HepG2 (cell line): ENCODE data around the gene RUNDC1. TPM values are rescaled to one million over a fixed set of nuclear protein-coding genes. Genes with fewer than 3 reads are reported as not detected.

Source experiments
- AKAP8 ChIP-seq: sonication (generic); formaldehyde crosslinking; IDR thresholded peaks from 2 replicates; pipeline ENCODE4 v1.5.1; 2020; ENCODE audit warnings: mild to moderate bottlenecking, missing genetic modification reagents
- GZF1 ChIP-seq: sonication (generic); formaldehyde crosslinking; IDR thresholded peaks from 2 replicates; pipeline ENCODE4 v1.5.1; 2020; ENCODE audit warnings: mild to moderate bottlenecking, missing genetic modification reagents
- HES4 ChIP-seq: sonication (generic); formaldehyde crosslinking; IDR thresholded peaks from 2 replicates; pipeline ENCODE4 v1.9.0; 2021; ENCODE audit warnings: mild to moderate bottlenecking, missing genetic modification reagents, borderline replicate concordance
- HMG20B ChIP-seq: conservative IDR thresholded peaks from 2 replicates; pipeline ENCODE4 v1.6.1; 2016; ENCODE audit warnings: missing genetic modification reagents, missing compliant biosample characterization
- MIXL1 ChIP-seq: IDR thresholded peaks from 2 replicates; pipeline ENCODE4 v1.6.1; 2016
- MTF2 ChIP-seq: sonication (generic); formaldehyde crosslinking; IDR thresholded peaks from 2 replicates; pipeline ENCODE4 v1.5.0; 2020; ENCODE audit warnings: missing genetic modification reagents, borderline replicate concordance
- NBN ChIP-seq: fragments of 450-650 bp; conservative IDR thresholded peaks from 2 replicates; pipeline ENCODE4 v1.6.1; 2017
- NR2C2 ChIP-seq: sonication (generic); formaldehyde crosslinking; IDR thresholded peaks from 2 replicates; pipeline ENCODE4 v1.4.0; 2020; ENCODE audit warnings: missing genetic modification reagents, mild to moderate bottlenecking, moderate library complexity, borderline replicate concordance
- PHF8 ChIP-seq: sonication (generic); formaldehyde crosslinking; IDR thresholded peaks from 2 replicates; pipeline ENCODE4 v1.5.0; 2020; ENCODE audit warnings: missing genetic modification reagents
- SMAD1 ChIP-seq: sonication (generic); formaldehyde crosslinking; IDR thresholded peaks from 2 replicates; pipeline ENCODE4 v1.4.0; 2020; ENCODE audit warnings: missing genetic modification reagents, low read depth, mild to moderate bottlenecking, borderline replicate concordance
- TBP ChIP-seq: sonication (generic); formaldehyde crosslinking; IDR thresholded peaks from 2 replicates; pipeline ENCODE4 v1.5.0; 2020; ENCODE audit warnings: missing genetic modification reagents
- ZNF343 ChIP-seq: sonication (generic); formaldehyde crosslinking; IDR thresholded peaks from 2 replicates; pipeline ENCODE4 v1.4.0; 2020; ENCODE audit warnings: mild to moderate bottlenecking, missing genetic modification reagents
- ZNF510 ChIP-seq: sonication (generic); formaldehyde crosslinking; IDR thresholded peaks from 2 replicates; pipeline ENCODE4 v1.4.0; 2020; ENCODE audit warnings: low read depth, mild to moderate bottlenecking, missing genetic modification reagents
- ZNF572 ChIP-seq: sonication (generic); formaldehyde crosslinking; IDR thresholded peaks from 2 replicates; pipeline ENCODE4 v1.5.1; 2020; ENCODE audit warnings: mild to moderate bottlenecking, missing genetic modification reagents
- ZNF674 ChIP-seq: sonication (generic); formaldehyde crosslinking; IDR thresholded peaks from 2 replicates; pipeline ENCODE4 v1.5.0; 2020; ENCODE audit warnings: low read depth, mild to moderate bottlenecking, missing genetic modification reagents
- polyA plus RNA-seq, 8 experiments: library from polyadenylated mRNA; depleted of rRNA in 3 of 8; stranded (reverse) in 7 of 8; unstranded in 1 of 8; fragments of >200 nt; fragmentation: Illumina TruSeq in 4 of 8; extraction: Trizol in 4 of 8; gene quantifications; 2 replicates each; pipeline versions ENCODE4 v1.2.1 to v1.2.3, GENCODE V29; 2011 to 2016; ENCODE audit warnings: low read depth in 4 of 8, missing spikeins in 1 of 8, mixed read lengths in 1 of 8; ENCODE audit not compliant: insufficient read depth in 1 of 8
- total RNA-seq, 5 experiments: library from RNA; depleted of rRNA; stranded (reverse); fragments of >200 nt; fragmentation: Illumina TruSeq; extraction: Trizol; gene quantifications; 2 replicates each; pipeline ENCODE4 v1.2.3, GENCODE V29; 2016; ENCODE audit warnings: low read depth in 1 of 5
- TF ChIP-seq, protein P1 (sequence below): sonication (generic); formaldehyde crosslinking; IDR thresholded peaks from 2 replicates; pipeline ENCODE4 v1.4.0; 2020; ENCODE audit warnings: mild to moderate bottlenecking, low read depth, missing genetic modification reagents
- TF ChIP-seq, protein P2 (sequence below): sonication (generic); formaldehyde crosslinking; IDR thresholded peaks from 2 replicates; pipeline ENCODE4 v1.5.0; 2020; ENCODE audit warnings: mild to moderate bottlenecking, missing genetic modification reagents, borderline replicate concordance
- TF ChIP-seq, protein P3 (sequence below): sonication (generic); formaldehyde crosslinking; IDR thresholded peaks from 2 replicates; pipeline ENCODE4 v1.4.0; 2020; ENCODE audit warnings: mild to moderate bottlenecking, missing genetic modification reagents
- TF ChIP-seq, protein P4 (sequence below): sonication (generic); formaldehyde crosslinking; IDR thresholded peaks from 2 replicates; pipeline ENCODE4 v1.5.0; 2020; ENCODE audit warnings: mild to moderate bottlenecking, missing genetic modification reagents, moderate library complexity

RUNDC1 gene
- total and polyA plus RNA-seq, 2 of the 13 experiments (the other 11 are each of a cell fraction or from before 2014, with no cell fraction given): 10.3 to 11.4 TPM

DNA sequence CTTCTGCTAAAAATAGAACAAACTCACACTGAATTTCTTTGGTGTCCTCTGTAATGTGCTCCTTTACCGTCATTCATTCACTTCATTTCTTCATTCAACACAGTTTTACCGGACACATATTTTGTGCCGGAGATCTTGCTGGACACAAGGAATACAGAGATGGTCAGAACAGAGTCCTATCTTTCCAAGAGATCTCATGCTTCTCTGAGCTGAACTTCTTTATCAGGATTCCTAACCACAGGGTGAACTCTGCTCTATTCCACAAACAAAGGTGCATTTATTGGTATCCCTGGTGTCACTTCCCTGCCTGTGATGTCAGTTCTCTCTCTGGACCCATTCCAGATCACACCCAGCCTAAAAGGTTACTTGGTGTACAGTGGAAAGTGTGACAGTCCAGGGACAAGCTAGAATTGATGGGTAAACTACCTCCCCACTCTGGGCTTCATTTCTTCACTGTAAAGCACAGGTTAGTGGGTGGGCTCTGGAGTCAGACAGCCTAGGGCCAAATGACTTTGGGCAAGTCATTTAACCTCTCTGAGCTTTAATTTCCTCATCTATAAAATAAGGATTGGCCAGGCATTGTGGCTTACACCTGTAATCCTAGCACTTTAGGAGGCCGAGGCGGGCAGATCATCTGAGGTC is 30.4 kb downstream of the RUNDC1 start (continued):
- TF ChIP-seq ZNF343 (no peak), MTF2 (no peak), AKAP8 (CRISPR knock-in tag) (no peak; the same call in 1 of the 2 replicates), ZNF510 (CRISPR knock-in tag) (no peak), NR2C2 (CRISPR knock-in tag) (no peak; the same call in 1 of the 2 replicates), HMG20B (CRISPR knock-in tag) (peak; percentile 61; the same call in 1 of the 2 replicates), NBN (no peak), PHF8 (CRISPR knock-in tag) (no peak), GZF1 (CRISPR knock-in tag) (no peak), HES4 (no peak), MIXL1 (CRISPR knock-in tag) (peak; percentile 56; the same call in 1 of the 2 replicates), ZNF674 (CRISPR knock-in tag) (no peak), SMAD1 (CRISPR knock-in tag) (no peak), TBP (CRISPR knock-in tag) (no peak), ZNF572 (no peak)
- TF ChIP-seq, protein P1, sequence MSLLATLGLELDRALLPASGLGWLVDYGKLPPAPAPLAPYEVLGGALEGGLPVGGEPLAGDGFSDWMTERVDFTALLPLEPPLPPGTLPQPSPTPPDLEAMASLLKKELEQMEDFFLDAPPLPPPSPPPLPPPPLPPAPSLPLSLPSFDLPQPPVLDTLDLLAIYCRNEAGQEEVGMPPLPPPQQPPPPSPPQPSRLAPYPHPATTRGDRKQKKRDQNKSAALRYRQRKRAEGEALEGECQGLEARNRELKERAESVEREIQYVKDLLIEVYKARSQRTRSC (CRISPR knock-in tag): no peak
- TF ChIP-seq, protein P2, sequence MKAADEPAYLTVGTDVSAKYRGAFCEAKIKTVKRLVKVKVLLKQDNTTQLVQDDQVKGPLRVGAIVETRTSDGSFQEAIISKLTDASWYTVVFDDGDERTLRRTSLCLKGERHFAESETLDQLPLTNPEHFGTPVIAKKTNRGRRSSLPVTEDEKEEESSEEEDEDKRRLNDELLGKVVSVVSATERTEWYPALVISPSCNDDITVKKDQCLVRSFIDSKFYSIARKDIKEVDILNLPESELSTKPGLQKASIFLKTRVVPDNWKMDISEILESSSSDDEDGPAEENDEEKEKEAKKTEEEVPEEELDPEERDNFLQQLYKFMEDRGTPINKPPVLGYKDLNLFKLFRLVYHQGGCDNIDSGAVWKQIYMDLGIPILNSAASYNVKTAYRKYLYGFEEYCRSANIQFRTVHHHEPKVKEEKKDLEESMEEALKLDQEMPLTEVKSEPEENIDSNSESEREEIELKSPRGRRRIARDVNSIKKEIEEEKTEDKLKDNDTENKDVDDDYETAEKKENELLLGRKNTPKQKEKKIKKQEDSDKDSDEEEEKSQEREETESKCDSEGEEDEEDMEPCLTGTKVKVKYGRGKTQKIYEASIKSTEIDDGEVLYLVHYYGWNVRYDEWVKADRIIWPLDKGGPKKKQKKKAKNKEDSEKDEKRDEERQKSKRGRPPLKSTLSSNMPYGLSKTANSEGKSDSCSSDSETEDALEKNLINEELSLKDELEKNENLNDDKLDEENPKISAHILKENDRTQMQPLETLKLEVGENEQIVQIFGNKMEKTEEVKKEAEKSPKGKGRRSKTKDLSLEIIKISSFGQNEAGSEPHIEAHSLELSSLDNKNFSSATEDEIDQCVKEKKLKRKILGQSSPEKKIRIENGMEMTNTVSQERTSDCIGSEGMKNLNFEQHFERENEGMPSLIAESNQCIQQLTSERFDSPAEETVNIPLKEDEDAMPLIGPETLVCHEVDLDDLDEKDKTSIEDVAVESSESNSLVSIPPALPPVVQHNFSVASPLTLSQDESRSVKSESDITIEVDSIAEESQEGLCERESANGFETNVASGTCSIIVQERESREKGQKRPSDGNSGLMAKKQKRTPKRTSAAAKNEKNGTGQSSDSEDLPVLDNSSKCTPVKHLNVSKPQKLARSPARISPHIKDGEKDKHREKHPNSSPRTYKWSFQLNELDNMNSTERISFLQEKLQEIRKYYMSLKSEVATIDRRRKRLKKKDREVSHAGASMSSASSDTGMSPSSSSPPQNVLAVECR: peak; percentile 66; the same call in 1 of the 2 replicates
- TF ChIP-seq, protein P3, sequence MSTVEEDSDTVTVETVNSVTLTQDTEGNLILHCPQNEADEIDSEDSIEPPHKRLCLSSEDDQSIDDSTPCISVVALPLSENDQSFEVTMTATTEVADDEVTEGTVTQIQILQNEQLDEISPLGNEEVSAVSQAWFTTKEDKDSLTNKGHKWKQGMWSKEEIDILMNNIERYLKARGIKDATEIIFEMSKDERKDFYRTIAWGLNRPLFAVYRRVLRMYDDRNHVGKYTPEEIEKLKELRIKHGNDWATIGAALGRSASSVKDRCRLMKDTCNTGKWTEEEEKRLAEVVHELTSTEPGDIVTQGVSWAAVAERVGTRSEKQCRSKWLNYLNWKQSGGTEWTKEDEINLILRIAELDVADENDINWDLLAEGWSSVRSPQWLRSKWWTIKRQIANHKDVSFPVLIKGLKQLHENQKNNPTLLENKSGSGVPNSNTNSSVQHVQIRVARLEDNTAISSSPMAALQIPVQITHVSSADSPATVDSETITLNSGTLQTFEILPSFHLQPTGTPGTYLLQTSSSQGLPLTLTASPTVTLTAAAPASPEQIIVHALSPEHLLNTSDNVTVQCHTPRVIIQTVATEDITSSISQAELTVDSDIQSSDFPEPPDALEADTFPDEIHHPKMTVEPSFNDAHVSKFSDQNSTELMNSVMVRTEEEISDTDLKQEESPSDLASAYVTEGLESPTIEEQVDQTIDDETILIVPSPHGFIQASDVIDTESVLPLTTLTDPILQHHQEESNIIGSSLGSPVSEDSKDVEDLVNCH (CRISPR knock-in tag): no peak
- TF ChIP-seq, protein P4, sequence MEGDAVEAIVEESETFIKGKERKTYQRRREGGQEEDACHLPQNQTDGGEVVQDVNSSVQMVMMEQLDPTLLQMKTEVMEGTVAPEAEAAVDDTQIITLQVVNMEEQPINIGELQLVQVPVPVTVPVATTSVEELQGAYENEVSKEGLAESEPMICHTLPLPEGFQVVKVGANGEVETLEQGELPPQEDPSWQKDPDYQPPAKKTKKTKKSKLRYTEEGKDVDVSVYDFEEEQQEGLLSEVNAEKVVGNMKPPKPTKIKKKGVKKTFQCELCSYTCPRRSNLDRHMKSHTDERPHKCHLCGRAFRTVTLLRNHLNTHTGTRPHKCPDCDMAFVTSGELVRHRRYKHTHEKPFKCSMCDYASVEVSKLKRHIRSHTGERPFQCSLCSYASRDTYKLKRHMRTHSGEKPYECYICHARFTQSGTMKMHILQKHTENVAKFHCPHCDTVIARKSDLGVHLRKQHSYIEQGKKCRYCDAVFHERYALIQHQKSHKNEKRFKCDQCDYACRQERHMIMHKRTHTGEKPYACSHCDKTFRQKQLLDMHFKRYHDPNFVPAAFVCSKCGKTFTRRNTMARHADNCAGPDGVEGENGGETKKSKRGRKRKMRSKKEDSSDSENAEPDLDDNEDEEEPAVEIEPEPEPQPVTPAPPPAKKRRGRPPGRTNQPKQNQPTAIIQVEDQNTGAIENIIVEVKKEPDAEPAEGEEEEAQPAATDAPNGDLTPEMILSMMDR: no peak; the same call in 1 of the 2 replicates
